Measurements from ENCODE around the gene FGF14. TPM values are rescaled to one million over a fixed set of nuclear protein-coding genes. Genes with fewer than 3 reads are reported as not detected.

FGF14 gene
- total RNA-seq, 2 experiments from 2014 or later = not detected

DNA sequence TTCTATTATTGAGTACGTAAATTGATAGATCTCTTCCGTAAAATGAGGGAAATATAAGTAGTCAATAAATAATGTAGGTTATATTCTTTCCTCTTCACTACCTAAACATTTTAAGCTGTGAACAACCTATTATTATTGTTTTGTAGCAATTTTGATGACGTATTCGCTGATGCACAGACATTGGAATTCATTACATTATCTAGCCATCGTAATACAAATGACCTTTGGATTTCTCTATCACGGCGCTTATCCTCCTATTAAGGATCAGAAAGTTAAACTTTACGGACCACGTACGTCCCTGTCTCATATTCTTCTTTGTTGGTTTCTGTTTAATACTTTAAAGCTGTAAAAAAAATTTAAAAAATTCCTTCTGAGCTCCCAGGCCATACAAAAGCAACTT lies 684.5 kb downstream of the FGF14 start:
- Mint-ChIP-seq H3K4me3 (no peak overlapping the region), H3K9me3 (no peaks in the 10 kb centered on the region), H3K27me3 (no peaks in the 10 kb centered on the region), H3K4me1 (no peaks in the 10 kb centered on the region), H3K27ac (no peak overlapping the region), H3K36me3 (ENCODE audit: low read depth) (no peaks in the 10 kb centered on the region)
- no peak for DNase-seq
- POLR2A ChIA-PET = no interaction called here
- CTCF ChIA-PET = no interaction called here

DNA sequence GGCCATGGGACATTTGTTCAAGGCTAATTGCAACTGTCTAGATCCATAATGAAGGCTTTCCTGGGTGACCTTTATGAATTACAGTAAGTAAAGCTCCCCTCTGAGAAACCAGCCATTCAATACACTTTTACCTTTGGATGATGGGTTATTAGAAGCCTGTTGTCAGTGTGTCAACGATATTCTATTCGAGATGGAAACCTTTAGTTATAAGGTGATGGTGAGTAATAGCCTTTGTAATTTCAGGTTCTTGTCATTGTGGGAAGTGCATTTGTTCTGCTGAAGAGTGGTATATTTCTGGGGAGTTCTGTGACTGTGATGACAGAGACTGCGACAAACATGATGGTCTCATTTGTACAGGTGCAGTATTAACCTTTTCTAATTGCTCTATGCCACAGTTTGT lies 687.7 kb downstream of the FGF14 start:
- H3K27me3 Mint-ChIP-seq = no peaks in the 10 kb centered on the region
- H3K4me3 Mint-ChIP-seq = no peak overlapping the region
- DNase-seq = no peak
- H3K4me1 Mint-ChIP-seq = no peaks in the 10 kb centered on the region
- ChIA-PET CTCF (no interaction called here), POLR2A (no interaction called here)
- H3K36me3 Mint-ChIP-seq (ENCODE audit: low read depth) = no peaks in the 10 kb centered on the region
- H3K9me3 Mint-ChIP-seq = no peaks in the 10 kb centered on the region
- H3K27ac Mint-ChIP-seq = no peak overlapping the region

DNA sequence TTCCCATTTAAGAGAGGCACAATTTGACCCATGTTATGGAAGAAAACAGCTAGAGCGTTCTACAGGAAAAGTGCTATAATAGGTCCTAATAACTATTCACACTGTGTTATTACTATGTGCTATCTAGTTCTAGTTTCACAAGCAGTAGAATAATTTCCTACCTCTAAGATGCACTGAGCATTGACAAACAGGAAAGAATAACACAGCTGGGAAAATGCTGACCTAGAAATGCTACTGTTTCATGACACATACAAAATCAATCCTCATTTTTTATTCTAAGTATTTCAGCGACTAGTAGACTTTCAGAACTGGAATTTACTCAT lies 689.9 kb downstream of the FGF14 start:
- DNase-seq = no peak
- POLR2A ChIA-PET = no interaction called here
- CTCF ChIA-PET = no interaction called here
- H3K4me3 Mint-ChIP-seq = no peak overlapping the region
- no peaks in the 10 kb centered on the region for H3K9me3 Mint-ChIP-seq
- H3K4me1 Mint-ChIP-seq = peaks cover under 1% of the 10 kb centered on the region
- H3K27me3 Mint-ChIP-seq = no peaks in the 10 kb centered on the region
- H3K27ac Mint-ChIP-seq = no peak overlapping the region
- no peaks in the 10 kb centered on the region for H3K36me3 Mint-ChIP-seq (ENCODE audit: low read depth)

- Mint-ChIP-seq H3K4me3 (no peak overlapping the region), H3K36me3 (ENCODE audit: low read depth) (no peaks in the 10 kb centered on the region), H3K27ac (no peak overlapping the region), H3K27me3 (no peaks in the 10 kb centered on the region), H3K4me1 (peaks cover 6% of the 10 kb centered on the region), H3K9me3 (no peaks in the 10 kb centered on the region)
- ChIA-PET CTCF (no interaction called here), POLR2A (no interaction called here)
- no peak for DNase-seq
Measured at GRCh38 chr13:101711307-101712025, 690.4 kb downstream of the FGF14 start.

DNA sequence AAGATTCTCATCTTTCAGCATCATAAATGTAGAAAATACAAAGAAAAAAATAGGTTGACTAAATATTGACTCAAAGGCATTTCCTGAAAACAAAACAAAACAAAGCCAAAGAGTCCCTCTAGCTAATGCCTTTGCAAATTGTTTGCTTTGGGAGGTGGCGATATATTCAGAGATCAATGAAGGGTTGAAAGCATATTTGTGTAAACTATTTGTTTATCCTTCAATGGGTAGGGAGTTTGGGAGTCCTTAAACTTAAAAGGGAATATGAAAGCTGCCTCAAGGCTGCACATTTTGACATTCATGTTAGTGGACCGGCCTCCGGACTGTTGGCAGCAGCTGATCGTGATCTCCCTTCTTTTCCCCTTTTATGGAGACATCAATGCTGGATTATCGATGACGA lies 691.9 kb downstream of the FGF14 start:
- Mint-ChIP-seq H3K4me3 (no peak overlapping the region), H3K27me3 (no peaks in the 10 kb centered on the region), H3K36me3 (ENCODE audit: low read depth) (no peaks in the 10 kb centered on the region), H3K4me1 (peaks cover 6% of the 10 kb centered on the region), H3K27ac (no peak overlapping the region), H3K9me3 (no peaks in the 10 kb centered on the region)
- no peak for DNase-seq
- POLR2A ChIA-PET = no interaction called here
- CTCF ChIA-PET = no interaction called here

GRCh38 chr13:101708115-101708514 lies 693.7 kb downstream of the FGF14 start:
- ChIA-PET POLR2A (interaction anchor here (0.7 kb wide), 1 partner anchor 28 kb away, joined by 3 read pairs; no protein-coding TSS in a partner anchor), CTCF (no interaction called here)
- H3K4me1 Mint-ChIP-seq = peaks cover 6% of the 10 kb centered on the region
- H3K27ac Mint-ChIP-seq = no peak overlapping the region
- no peaks in the 10 kb centered on the region for H3K36me3 Mint-ChIP-seq (ENCODE audit: low read depth)
- peaks cover 2% of the 10 kb centered on the region for H3K27me3 Mint-ChIP-seq
- no peak overlapping the region for H3K4me3 Mint-ChIP-seq
- no peak for DNase-seq
- no peaks in the 10 kb centered on the region for H3K9me3 Mint-ChIP-seq

- no peak for DNase-seq
- peaks cover 2% of the 10 kb centered on the region for H3K27me3 Mint-ChIP-seq
- ChIA-PET CTCF (no interaction called here), POLR2A (interaction anchor here (0.7 kb wide), 1 partner anchor 28 kb away, joined by 3 read pairs; no protein-coding TSS in a partner anchor)
- no peak overlapping the region for H3K27ac Mint-ChIP-seq
- no peaks in the 10 kb centered on the region for H3K36me3 Mint-ChIP-seq (ENCODE audit: low read depth)
- H3K4me3 Mint-ChIP-seq = no peak overlapping the region
- peaks cover 6% of the 10 kb centered on the region for H3K4me1 Mint-ChIP-seq
- H3K9me3 Mint-ChIP-seq = no peaks in the 10 kb centered on the region
Measured at GRCh38 chr13:101707659-101708058, 694.2 kb downstream of the FGF14 start.

DNA sequence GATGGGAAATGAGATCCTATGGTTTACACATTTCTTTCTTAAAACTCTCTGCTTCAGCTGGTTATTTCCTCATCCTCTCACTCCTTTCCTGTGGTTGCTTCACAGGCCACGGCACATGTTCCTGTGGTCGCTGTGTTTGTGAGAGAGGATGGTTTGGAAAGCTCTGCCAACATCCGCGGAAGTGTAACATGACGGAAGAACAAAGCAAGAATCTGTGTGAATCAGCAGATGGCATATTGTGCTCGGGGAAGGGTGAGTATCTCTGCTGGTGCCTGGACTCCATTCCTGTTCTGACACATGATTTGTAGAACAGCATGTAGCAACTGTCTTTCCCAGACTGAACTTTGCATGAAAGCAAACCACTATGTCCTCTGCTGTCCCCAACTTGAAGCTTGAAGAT lies 695.2 kb downstream of the FGF14 start:
- no peak overlapping the region for H3K4me3 Mint-ChIP-seq
- ChIA-PET POLR2A (no interaction called here), CTCF (no interaction called here)

DNA sequence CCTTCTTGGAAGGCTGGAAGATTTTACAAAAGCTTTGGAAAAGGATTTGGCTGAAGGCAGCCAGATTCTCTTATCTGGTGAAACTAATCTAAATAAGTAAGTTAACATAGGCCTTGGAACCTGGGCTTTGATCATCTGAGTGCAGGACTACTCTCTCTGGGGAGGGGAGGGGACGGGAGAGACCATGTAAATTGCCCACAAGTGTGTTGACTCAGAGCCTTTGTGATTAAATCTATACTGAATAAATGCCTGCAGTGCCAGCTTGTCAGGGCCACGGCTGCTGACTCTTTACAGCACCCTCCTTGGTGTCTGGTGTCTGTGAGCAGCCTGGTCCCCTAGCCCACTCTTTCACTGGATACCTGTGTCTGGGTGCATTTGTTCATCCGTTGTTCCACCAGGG lies 698.0 kb downstream of the FGF14 start:
- POLR2A ChIA-PET = no interaction called here
- Mint-ChIP-seq H3K27me3 (peaks cover 5% of the 10 kb centered on the region), H3K36me3 (ENCODE audit: low read depth) (no peaks in the 10 kb centered on the region), H3K27ac (no peak overlapping the region), H3K4me1 (peaks cover 6% of the 10 kb centered on the region), H3K9me3 (no peaks in the 10 kb centered on the region), H3K4me3 (no peak overlapping the region)
- CTCF ChIA-PET = no interaction called here
- no peak for DNase-seq

More for the DNA sequence above, 695.2 kb downstream of the FGF14 start:
- Mint-ChIP-seq H3K9me3 (no peaks in the 10 kb centered on the region), H3K4me1 (peaks cover 6% of the 10 kb centered on the region), H3K27me3 (peaks cover 2% of the 10 kb centered on the region), H3K27ac (no peak overlapping the region), H3K36me3 (ENCODE audit: low read depth) (no peaks in the 10 kb centered on the region)
- DNase-seq = peak; percentile 28

DNA sequence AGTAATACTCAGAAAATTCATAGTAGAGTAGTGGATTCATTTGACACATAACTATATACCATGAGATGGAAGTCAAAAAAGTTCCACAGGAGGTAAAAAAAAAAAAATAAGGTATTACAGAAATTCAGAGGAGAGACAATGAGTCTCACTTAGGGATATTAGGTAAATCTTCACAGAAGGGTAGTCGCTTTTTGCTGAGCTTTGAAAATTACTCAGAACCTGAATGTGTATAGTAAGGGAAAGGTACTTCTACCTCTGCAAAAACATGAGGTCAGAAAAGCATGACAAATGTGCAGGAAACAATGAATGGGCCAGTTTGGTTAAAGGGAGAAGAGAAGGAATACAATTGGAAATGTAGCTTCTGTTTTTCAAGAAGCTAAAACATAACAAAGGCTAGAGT lies 698.8 kb downstream of the FGF14 start:
- Mint-ChIP-seq H3K9me3 (no peaks in the 10 kb centered on the region), H3K4me3 (no peak overlapping the region), H3K27me3 (peaks cover 5% of the 10 kb centered on the region), H3K4me1 (peaks cover 6% of the 10 kb centered on the region), H3K27ac (no peak overlapping the region), H3K36me3 (ENCODE audit: low read depth) (no peaks in the 10 kb centered on the region)
- ChIA-PET CTCF (no interaction called here), POLR2A (no interaction called here)
- no peak for DNase-seq

- ChIA-PET POLR2A (no interaction called here), CTCF (no interaction called here)
- no peaks in the 10 kb centered on the region for H3K4me1 Mint-ChIP-seq
- H3K36me3 Mint-ChIP-seq (ENCODE audit: low read depth) = no peaks in the 10 kb centered on the region
- H3K27me3 Mint-ChIP-seq = peaks cover 5% of the 10 kb centered on the region
- H3K4me3 Mint-ChIP-seq = no peak overlapping the region
- no peak for DNase-seq
- H3K9me3 Mint-ChIP-seq = no peaks in the 10 kb centered on the region
- H3K27ac Mint-ChIP-seq = no peak overlapping the region
Measured at GRCh38 chr13:101700598-101700997, 701.2 kb downstream of the FGF14 start.

GRCh38 chr13:101698400-101698799 lies 703.4 kb downstream of the FGF14 start:
- POLR2A ChIA-PET = no interaction called here
- H3K9me3 Mint-ChIP-seq = no peaks in the 10 kb centered on the region
- no peak overlapping the region for H3K27ac Mint-ChIP-seq
- no peaks in the 10 kb centered on the region for H3K4me1 Mint-ChIP-seq
- H3K4me3 Mint-ChIP-seq = no peak overlapping the region
- CTCF ChIA-PET = no interaction called here
- no peak for DNase-seq
- H3K27me3 Mint-ChIP-seq = peaks cover 5% of the 10 kb centered on the region
- H3K36me3 Mint-ChIP-seq (ENCODE audit: low read depth) = no peaks in the 10 kb centered on the region

GRCh38 chr13:101697745-101698144 lies 704.1 kb downstream of the FGF14 start:
- Mint-ChIP-seq H3K4me1 (no peaks in the 10 kb centered on the region), H3K9me3 (no peaks in the 10 kb centered on the region), H3K4me3 (no peak overlapping the region), H3K27ac (no peak overlapping the region), H3K27me3 (peaks cover 2% of the 10 kb centered on the region), H3K36me3 (ENCODE audit: low read depth) (no peaks in the 10 kb centered on the region)
- POLR2A ChIA-PET = no interaction called here
- DNase-seq = no peak
- CTCF ChIA-PET = no interaction called here

DNA sequence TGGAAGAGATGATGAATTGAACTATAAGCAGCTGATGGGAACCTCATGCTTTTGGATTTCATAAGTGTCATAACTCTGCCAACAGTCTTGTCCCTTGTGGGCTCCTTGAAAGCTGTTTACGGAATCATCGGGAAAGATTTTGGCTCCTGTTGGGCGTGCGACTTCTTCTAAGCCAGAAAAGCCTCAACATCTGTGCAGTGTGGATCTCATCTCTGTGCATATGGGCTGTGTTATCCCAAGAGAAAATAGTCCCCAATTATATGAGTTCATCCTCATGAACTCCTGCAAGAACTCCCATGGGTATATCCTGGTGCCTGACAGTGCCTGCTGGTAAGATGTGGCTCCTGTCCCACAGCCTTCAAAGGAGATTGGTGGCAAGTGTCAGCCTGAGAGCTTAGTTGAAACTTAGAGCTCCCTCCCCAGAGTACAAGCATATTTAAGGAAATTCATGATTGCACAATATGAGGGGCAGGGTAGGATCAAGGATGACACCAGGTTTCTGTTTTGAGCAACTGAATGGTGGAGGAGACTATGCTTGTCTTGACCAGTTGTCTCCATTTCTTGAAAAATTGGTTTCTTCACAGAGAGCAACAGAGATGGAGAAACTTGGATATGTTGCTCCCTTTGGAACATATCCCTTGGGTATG lies 705.9 kb downstream of the FGF14 start:
- DNase-seq = no peak
- Mint-ChIP-seq H3K36me3 (ENCODE audit: low read depth) (no peaks in the 10 kb centered on the region), H3K27ac (no peak overlapping the region), H3K27me3 (peaks cover 2% of the 10 kb centered on the region), H3K4me1 (no peaks in the 10 kb centered on the region), H3K9me3 (no peaks in the 10 kb centered on the region), H3K4me3 (no peak overlapping the region)
- ChIA-PET POLR2A (no interaction called here), CTCF (no interaction called here)

All from activated CD4-positive, alpha-beta memory T cell treated with anti-CD3 and anti-CD28 coated beads, Interleukin-2, amount 10 ng/mL, durations not matched to agents 7 days and 5 days (primary cell).